Lower leg skin (tissue), 3 donors: Measurements from ENCODE around the gene KCNQ1OT1.

ENCODE experiments used
- POLR2A ChIP-seq, 2 donors: fragments of 450-650 bp; IDR thresholded peaks; one replicate each; pipeline ENCODE4 v1.6.1; 2016 to 2017; ENCODE audit warnings: antibody characterized with exemption in 2 of 2, mild to moderate bottlenecking in 1 of 2, moderate library complexity in 1 of 2
- TF ChIP-seq, protein P1 (sequence below), 3 donors: fragments of 450-650 bp; IDR thresholded peaks; one replicate each; pipeline ENCODE4 v1.5.1; 2016; ENCODE audit warnings: antibody characterized with exemption in 3 of 3, mild to moderate bottlenecking in 3 of 3, moderate library complexity in 2 of 3

GRCh38 chr11:2580061-2580421 is 119.8 kb downstream of the KCNQ1OT1 start:
- TF ChIP-seq, protein P1, sequence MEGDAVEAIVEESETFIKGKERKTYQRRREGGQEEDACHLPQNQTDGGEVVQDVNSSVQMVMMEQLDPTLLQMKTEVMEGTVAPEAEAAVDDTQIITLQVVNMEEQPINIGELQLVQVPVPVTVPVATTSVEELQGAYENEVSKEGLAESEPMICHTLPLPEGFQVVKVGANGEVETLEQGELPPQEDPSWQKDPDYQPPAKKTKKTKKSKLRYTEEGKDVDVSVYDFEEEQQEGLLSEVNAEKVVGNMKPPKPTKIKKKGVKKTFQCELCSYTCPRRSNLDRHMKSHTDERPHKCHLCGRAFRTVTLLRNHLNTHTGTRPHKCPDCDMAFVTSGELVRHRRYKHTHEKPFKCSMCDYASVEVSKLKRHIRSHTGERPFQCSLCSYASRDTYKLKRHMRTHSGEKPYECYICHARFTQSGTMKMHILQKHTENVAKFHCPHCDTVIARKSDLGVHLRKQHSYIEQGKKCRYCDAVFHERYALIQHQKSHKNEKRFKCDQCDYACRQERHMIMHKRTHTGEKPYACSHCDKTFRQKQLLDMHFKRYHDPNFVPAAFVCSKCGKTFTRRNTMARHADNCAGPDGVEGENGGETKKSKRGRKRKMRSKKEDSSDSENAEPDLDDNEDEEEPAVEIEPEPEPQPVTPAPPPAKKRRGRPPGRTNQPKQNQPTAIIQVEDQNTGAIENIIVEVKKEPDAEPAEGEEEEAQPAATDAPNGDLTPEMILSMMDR (IDR thresholded peaks at IDR 0.05), result no peak
- no peak for TF ChIP-seq POLR2A (IDR thresholded peaks at IDR 0.05)
